ENCODE results near the gene GORAB.

The GORAB gene

GRCh38 chr1:170593173-170594011 is 61.4 kb downstream of the GORAB start:
- no peak for DNase-seq

- DNase-seq: no peak
These were observed 62.2 kb downstream of the GORAB start for GRCh38 chr1:170594066-170594626.

- DNase-seq: no peak
These were observed 64.7 kb downstream of the GORAB start for GRCh38 chr1:170596701-170597100.

- DNase-seq: no peak
These were observed 66.7 kb downstream of the GORAB start for GRCh38 chr1:170598618-170599017.

GRCh38 chr1:170599033-170599432 is 67.1 kb downstream of the GORAB start:
- no peak for DNase-seq

GRCh38 chr1:170601866-170602265 is 69.9 kb downstream of the GORAB start:
- DNase-seq: no peak
